ENCODE results near the gene PAK6.

Gene PAK6

GRCh38 chr15:40293905-40294895 lies 55.3 kb downstream of the PAK6 start:
- DNase-seq: no peak

- no peak for DNase-seq
These were observed 56.4 kb downstream of the PAK6 start for GRCh38 chr15:40295297-40295696.

GRCh38 chr15:40295877-40296560 lies 57.2 kb downstream of the PAK6 start:
- DNase-seq: no peak

DNA sequence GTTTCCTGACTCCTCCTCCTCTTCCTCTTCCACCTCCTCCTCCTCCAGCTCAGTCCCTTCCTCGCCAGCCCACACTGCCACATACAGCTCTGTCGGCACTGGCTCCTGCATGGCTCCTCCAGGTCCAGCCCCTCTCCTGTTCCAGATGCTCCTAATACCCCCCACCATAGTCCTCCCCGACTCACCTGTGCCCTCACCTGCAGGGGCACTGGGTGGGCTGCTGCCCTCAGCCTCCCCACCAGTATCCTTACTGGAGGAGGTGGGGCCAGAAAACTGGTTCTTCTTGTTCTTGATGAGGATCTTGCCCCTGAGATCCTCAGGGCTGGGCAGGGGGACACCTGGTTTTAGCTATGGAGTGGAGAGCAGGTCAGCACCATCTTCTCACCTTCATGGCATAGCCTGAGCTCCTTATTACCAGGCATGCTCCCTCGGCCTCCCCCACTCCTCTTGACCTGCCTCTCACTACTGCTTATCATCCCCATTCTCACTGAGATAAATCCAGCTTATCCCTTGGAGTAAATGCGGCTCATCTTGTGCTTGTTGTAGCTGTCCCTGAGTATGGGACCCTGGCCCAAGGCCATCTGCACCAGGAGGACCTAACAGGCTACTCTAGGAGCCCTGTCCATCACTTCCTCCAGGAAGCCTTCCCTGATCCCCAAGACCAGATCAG lies 57.8 kb downstream of the PAK6 start:
- DNase-seq: no peak

GRCh38 chr15:40297356-40297755 lies 58.5 kb downstream of the PAK6 start:
- DNase-seq: no peak

GRCh38 chr15:40298216-40298935 lies 59.5 kb downstream of the PAK6 start:
- no peak for DNase-seq

- no peak for DNase-seq
These were observed 61.5 kb downstream of the PAK6 start for GRCh38 chr15:40300367-40300766.

DNA sequence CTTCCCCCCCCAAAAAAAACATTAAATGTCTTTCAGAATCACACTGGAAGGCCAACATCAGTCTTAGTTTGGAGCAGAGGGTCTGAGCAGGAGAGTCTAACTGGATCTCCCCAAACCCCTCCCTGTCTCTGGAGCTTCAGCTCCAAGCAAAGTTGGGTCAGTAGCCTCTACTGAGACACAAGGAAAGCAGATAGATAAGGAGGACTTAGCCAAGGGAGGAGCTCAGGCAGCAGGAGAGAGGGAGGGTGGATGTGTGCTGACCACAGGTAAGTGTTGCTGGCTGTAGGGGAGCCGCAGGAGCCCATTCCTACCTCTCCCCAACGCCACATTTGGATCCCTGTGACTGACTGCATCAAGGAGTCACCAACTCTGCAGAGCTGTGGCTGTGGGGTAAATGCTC lies 61.9 kb downstream of the PAK6 start:
- no peak for DNase-seq

DNA sequence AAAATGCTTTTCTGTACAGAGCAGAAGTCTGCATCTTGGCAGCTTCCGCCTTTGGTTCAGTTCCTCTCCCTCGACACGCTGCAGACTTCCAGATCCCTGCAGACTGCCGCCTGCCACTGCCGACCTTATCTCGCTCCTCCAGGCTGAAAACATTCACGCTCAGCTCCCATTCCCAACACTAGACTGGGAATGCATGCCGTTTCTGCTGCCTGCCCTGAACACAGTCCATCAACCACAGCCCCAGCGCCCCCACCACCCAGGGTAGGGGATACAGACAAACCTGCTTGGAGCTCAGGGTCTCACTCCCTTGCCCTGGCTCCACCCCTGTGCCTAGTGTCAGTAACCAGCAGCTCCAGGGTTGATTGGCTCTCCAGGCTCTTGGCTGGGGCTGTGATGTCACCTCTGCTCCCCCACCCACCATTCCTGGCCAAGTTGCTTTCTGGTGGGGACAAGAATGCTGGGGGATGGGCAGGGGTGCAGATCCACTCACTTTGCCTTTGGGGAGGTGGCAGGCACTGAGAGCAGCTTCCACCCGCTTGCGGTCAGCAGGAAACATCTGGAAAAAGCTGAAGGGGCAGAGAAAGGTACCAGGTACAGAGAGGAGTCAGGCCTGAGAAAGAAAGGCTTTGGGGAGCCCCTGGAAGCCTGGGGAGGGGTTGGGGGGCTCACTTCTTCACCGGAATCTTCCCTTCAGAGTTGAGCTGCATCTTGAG lies 62.8 kb downstream of the PAK6 start:
- no peak for DNase-seq

DNA sequence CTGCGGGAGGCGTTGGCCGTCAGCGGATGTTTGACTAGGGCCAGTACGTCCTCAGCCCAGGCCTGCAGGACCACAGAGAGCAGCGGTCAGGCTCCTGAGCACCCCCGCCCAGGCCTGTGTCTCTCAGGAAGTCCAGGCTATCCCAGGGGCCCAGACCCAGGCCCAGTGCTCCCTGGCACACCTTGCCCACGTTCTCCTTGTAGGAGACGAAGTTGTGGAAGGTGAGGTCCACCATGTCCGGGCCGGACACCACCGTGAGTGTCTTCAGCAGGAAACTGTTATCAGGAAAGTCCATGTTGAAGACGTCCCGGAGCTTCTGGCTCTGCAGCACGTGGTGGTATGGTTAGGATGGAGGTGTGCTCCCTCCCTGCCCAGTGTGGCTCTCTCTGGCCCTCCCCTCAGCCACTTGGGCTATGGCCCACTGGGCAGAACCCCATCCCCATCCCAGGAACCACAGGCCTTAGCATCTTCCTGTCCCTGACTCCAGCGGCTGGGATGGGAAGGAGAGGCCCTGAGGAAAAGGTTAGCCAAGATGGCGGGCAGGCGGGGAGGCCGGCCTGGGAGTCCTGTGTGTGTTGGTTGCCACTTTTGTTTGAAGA lies 63.5 kb downstream of the PAK6 start:
- DNase-seq: no peak

GRCh38 chr15:40302981-40303380 lies 64.1 kb downstream of the PAK6 start:
- no peak for DNase-seq

DNA sequence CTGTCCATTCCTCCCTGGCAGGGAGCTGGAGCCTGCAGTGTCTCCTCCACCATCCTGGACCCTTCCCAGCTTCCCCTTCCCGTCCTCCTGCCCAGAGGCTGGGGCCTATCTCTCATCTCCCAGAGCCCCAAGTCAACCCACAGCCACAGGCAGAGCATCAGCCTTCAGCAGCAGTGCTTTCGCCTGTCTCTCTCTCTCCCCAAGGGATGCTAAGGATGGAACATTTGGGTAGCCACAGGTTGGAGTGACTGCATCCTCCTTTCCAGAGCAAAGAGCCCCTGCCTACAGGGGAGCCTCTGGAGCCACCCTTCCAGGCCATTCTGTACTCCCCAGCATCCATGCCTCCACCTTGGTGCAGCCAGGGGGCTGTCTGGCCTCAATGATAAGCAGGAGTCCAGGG lies 64.7 kb downstream of the PAK6 start:
- no peak for DNase-seq

GRCh38 chr15:40305281-40305680 lies 66.4 kb downstream of the PAK6 start:
- no peak for DNase-seq

DNA sequence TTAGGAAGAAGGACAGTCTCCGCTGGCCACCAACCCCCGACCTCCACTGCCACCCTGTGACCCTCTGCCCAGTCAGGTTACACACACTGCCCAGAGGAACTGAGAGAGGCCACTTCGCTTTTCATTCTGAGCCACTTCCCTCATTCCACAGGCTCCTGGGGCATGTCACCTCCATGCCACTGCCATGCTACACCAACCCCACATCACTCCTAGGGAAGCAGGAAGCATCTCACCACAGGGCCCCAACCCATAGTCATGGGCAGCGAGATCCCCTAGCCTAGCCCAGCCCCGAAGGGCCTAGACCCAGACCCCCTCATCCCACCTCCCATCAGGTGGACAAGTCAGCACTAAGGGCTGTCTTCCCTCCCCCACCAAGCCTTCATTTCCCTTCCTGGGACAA lies 67.5 kb downstream of the PAK6 start:
- no peak for DNase-seq

- DNase-seq: no peak
These were observed 68.0 kb downstream of the PAK6 start for GRCh38 chr15:40306908-40307307.

DNA sequence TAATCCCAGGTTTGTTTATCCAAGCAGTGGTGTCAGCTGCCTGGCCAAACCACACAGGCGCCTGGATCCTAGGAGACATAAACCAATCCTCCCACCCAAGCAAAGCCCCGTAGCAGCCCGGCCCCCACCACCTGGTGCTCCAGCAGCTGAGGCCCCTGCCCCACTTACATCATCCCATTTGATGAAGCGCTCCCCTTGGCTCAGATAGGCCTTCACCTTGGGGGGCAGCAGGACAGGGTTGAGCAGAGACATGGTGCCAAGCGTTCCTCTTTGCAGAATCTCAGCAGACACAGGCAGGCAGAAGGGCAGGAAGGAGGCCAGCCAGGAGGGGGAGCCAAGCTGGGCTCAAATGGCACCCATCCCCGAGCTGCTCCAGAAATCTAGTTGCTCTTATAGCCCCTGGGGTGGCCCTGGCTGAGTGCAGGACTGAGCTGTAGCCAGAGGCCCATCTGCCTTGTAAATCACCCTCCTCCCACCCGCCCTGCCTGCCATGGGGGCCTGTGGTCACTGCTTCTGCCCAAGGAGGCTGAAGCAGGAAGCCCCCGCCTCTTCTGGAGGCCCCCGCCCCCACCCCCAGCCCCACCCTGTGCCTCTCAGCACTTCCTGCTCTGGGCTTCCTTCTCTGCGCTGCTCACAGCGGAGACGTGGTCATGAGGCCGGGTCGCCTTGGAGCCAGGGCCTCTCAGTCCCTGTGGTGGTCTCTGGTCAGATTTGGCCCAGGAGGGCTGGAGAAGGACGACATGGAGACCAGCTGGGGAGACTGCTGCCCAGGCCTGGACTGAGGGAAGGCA lies 68.8 kb downstream of the PAK6 start, which contains the start of gene PLCB2:
Gene PLCB2, minus strand, starts transcription at position 515 of the 791 bp plus-strand sequence. Its CDS starts 263 bp downstream, at position 252.
- DNase-seq: no peak

DNA sequence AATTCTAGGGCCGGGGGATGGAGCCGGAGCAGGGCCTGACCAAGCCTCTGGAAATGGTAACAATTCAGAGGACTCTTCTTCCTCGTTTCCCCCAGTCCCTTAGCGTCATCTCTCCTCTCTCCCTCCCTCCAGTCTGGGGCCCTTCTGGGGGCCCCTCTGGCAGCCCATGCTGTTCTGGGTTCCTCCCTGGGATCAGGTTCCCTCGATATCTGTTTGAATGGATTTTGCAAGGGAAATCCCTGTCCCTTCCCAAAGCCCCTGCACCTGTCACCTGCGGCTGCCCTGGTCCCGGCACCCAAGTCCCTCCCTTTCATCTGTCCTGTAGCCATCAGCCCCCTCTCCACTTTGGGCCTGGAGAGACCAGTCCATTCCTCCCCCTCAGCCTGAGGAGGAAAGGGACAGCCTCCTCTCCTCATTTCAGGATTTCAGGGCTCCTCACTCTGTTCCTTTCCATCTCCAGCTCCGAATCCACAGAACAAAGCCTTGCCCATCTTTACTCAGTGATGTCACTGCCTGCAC lies 70.5 kb downstream of the PAK6 start:
- DNase-seq: no peak

DNA sequence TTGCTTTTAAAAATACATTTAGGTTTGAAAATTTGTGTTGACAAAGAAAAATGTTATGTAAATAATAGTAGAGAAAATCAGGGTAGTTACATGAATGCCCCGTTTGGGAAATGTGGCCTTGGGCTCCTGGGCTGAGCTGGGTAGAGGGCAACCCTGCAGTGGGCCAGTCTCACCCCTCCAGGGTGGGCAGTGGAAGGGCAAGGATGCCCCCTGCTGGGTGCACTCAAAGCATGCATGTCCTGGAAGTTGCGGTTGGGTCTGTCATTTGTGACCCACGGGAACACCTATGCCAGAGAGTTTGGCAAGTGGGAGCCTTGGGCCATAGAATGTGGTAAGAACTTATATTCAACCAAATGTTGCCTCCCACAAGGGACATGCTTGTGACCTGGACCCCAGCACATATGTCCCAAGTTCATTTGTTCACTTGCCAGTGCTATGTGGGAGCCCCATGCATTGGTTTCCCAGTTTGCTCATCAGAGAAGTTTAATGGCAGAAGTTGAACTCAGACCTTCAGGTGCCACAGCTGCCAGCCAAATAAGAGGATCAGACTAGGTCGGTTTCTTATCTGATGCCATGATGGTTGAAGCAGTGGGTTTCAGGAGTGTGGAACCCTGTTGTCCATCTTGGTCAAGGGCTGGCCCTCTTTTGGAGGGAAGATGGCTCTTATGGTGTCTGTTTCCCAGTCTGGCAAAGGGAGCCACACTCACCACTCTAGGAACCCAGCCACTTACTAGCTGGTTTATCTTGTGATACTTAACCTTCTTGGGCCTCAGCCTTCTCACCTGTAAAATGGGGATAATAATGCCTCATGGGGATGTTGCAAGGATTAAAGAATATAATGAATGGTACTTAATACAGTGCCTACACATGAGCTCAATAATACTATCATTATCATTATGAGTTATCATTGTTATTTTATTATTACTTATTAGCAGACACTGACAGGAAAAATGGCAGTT lies 71.4 kb downstream of the PAK6 start:
- DNase-seq: no peak

- no peak for DNase-seq
These were observed 72.1 kb downstream of the PAK6 start for GRCh38 chr15:40310993-40311392.

Measured in NCI-H1436 treated with DMSO at 0.1 percent for 48 hours (cell line).